DOHH2 (cell line): ENCODE measurements around the gene SAP30L.

Experiments used
- H3F3A ChIP-seq: fragments of 200-600 bp; sonication (generic), shearing (Covaris generic); 2 replicates; pipeline ENCODE4 v1.6.0; 2016; ENCODE audit warnings: antibody characterized with exemption, mild to moderate bottlenecking; ENCODE audit not compliant: control insufficient read depth, insufficient read depth
- H3K27ac ChIP-seq: fragments of 200-600 bp; sonication (generic); 2 replicates; pipeline ENCODE4 v1.5.1; 2014; ENCODE audit warnings: low read depth, mild to moderate bottlenecking, low read length, moderate library complexity
- H3K27me3 ChIP-seq: fragments of 200-600 bp; sonication (generic); 2 replicates; pipeline ENCODE4 v1.6.1; 2014; ENCODE audit warnings: mild to moderate bottlenecking, low read length, mixed read lengths; ENCODE audit not compliant: control insufficient read depth
- H3K36me3 ChIP-seq: fragments of 200-600 bp; sonication (generic); 2 replicates; pipeline ENCODE4 v1.6.1; 2014; ENCODE audit warnings: mild to moderate bottlenecking, low read length, moderate library complexity, mixed read lengths; ENCODE audit not compliant: control insufficient read depth
- H3K4me1 ChIP-seq: fragments of 200-600 bp; sonication (generic); 2 replicates; pipeline ENCODE4 v1.6.1; 2014; ENCODE audit warnings: mild to moderate bottlenecking, low read length, mixed read lengths; ENCODE audit not compliant: control insufficient read depth
- H3K4me2 ChIP-seq: fragments of 200-600 bp; sonication (generic); 2 replicates; pipeline ENCODE4 v1.6.0; 2014; ENCODE audit warnings: mild to moderate bottlenecking, low read length, moderate library complexity
- H3K4me3 ChIP-seq: fragments of 200-600 bp; sonication (generic); 2 replicates; pipeline ENCODE4 v1.5.1; 2014; ENCODE audit warnings: mild to moderate bottlenecking, low read length, mixed read lengths
- H3K79me2 ChIP-seq: fragments of 200-600 bp; sonication (generic); 2 replicates; pipeline ENCODE4 v1.6.1; 2014; ENCODE audit warnings: mild to moderate bottlenecking, low read length, mixed read lengths; ENCODE audit not compliant: control insufficient read depth
- H3K9me2 ChIP-seq: fragments of 200-600 bp; sonication (generic); replicated peaks from 2 replicates; pipeline ENCODE4 v1.6.1; 2014; ENCODE audit warnings: mild to moderate bottlenecking, low read length, mixed read lengths; ENCODE audit not compliant: control insufficient read depth
- H3K9me3 ChIP-seq: fragments of 200-600 bp; sonication (generic); 2 replicates; pipeline ENCODE4 v1.6.1; 2014; ENCODE audit warnings: antibody characterized with exemption, low read length, mixed read lengths; ENCODE audit not compliant: control insufficient read depth, insufficient read depth
- H4K20me1 ChIP-seq: fragments of 200-600 bp; sonication (generic); 2 replicates; pipeline ENCODE4 v1.6.0; 2014; ENCODE audit warnings: low read depth, mild to moderate bottlenecking, antibody characterized with exemption, low read length, moderate library complexity; ENCODE audit not compliant: control insufficient read depth, insufficient read depth
- CTCF ChIP-seq: fragments of 200-600 bp; sonication (generic); IDR thresholded peaks from one replicate; pipeline ENCODE4 v1.5.1; 2014; ENCODE audit warnings: antibody characterized with exemption, mild to moderate bottlenecking, low read depth, low read length; ENCODE audit not compliant: poor library complexity, severe bottlenecking
- EZH2phosphoT487 ChIP-seq: fragments of 200-600 bp; sonication (generic); IDR thresholded peaks from 2 replicates; pipeline ENCODE4 v1.6.1; 2017; ENCODE audit warnings: borderline replicate concordance, mild to moderate bottlenecking, antibody characterized with exemption, low read length, moderate library complexity, mixed read lengths

Gene SAP30L

GRCh38 chr5:154479944-154480750 is 34.4 kb downstream of the SAP30L start:
- Histone ChIP-seq H3K27ac (no peak overlapping the region), H3K4me1 (no peaks in the 10 kb centered on the region), H3K4me3 (no peak overlapping the region), H3K4me2 (no peak overlapping the region), H3K36me3 (no peaks in the 10 kb centered on the region), H3K27me3 (peaks cover 53% of the 10 kb centered on the region), H4K20me1 (no peaks in the 10 kb centered on the region), H3K79me2 (no peaks in the 10 kb centered on the region), H3F3A (no peaks in the 10 kb centered on the region), H3K9me2 (no peaks in the 10 kb centered on the region), H3K9me3 (no peaks in the 10 kb centered on the region)
- TF ChIP-seq EZH2phosphoT487 (no peak), CTCF (no peak)

- H3K9me3 ChIP-seq = no peaks in the 10 kb centered on the region
- H4K20me1 ChIP-seq = no peaks in the 10 kb centered on the region
- no peaks in the 10 kb centered on the region for H3K9me2 ChIP-seq
- no peaks in the 10 kb centered on the region for H3F3A ChIP-seq
- no peak overlapping the region for H3K4me3 ChIP-seq
- no peak for TF ChIP-seq EZH2phosphoT487
- no peak for TF ChIP-seq CTCF
- H3K27me3 ChIP-seq = peaks cover 60% of the 10 kb centered on the region
- no peak overlapping the region for H3K27ac ChIP-seq
- no peaks in the 10 kb centered on the region for H3K79me2 ChIP-seq
- no peaks in the 10 kb centered on the region for H3K36me3 ChIP-seq
- no peak overlapping the region for H3K4me2 ChIP-seq
- no peaks in the 10 kb centered on the region for H3K4me1 ChIP-seq
Observed at GRCh38 chr5:154480847-154481246, 35.0 kb downstream of the SAP30L start.

GRCh38 chr5:154481584-154482381 is 36.0 kb downstream of the SAP30L start:
- Histone ChIP-seq H3K27ac (no peak overlapping the region), H3K4me3 (no peak overlapping the region), H3K27me3 (peaks cover 70% of the 10 kb centered on the region)

More at GRCh38 chr5:154481584-154482381, 36.0 kb downstream of the SAP30L start:
- Histone ChIP-seq H3K36me3 (no peaks in the 10 kb centered on the region), H4K20me1 (no peaks in the 10 kb centered on the region), H3K4me1 (no peaks in the 10 kb centered on the region), H3K9me2 (no peaks in the 10 kb centered on the region), H3K4me2 (no peak overlapping the region), H3K79me2 (no peaks in the 10 kb centered on the region), H3F3A (no peaks in the 10 kb centered on the region), H3K9me3 (no peaks in the 10 kb centered on the region)
- TF ChIP-seq EZH2phosphoT487 = no peak
- no peak for TF ChIP-seq CTCF
